NOMO-1 (cell line): ENCODE measurements around the gene KAT14.
"Not testable (repeated sequence)": the region's sequence is repeated elsewhere in the genome, so short reads cannot be mapped to it uniquely, and the experiment has no call there.

Experiments used
- DNase-seq, 2 experiments: peaks; one replicate each; lab custom pipeline; 2025; ENCODE audit not compliant: unreplicated experiment in 2 of 2; lab: John Stamatoyannopoulos, UW

KAT14 gene, protein sequence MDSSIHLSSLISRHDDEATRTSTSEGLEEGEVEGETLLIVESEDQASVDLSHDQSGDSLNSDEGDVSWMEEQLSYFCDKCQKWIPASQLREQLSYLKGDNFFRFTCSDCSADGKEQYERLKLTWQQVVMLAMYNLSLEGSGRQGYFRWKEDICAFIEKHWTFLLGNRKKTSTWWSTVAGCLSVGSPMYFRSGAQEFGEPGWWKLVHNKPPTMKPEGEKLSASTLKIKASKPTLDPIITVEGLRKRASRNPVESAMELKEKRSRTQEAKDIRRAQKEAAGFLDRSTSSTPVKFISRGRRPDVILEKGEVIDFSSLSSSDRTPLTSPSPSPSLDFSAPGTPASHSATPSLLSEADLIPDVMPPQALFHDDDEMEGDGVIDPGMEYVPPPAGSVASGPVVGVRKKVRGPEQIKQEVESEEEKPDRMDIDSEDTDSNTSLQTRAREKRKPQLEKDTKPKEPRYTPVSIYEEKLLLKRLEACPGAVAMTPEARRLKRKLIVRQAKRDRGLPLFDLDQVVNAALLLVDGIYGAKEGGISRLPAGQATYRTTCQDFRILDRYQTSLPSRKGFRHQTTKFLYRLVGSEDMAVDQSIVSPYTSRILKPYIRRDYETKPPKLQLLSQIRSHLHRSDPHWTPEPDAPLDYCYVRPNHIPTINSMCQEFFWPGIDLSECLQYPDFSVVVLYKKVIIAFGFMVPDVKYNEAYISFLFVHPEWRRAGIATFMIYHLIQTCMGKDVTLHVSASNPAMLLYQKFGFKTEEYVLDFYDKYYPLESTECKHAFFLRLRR

DNA sequence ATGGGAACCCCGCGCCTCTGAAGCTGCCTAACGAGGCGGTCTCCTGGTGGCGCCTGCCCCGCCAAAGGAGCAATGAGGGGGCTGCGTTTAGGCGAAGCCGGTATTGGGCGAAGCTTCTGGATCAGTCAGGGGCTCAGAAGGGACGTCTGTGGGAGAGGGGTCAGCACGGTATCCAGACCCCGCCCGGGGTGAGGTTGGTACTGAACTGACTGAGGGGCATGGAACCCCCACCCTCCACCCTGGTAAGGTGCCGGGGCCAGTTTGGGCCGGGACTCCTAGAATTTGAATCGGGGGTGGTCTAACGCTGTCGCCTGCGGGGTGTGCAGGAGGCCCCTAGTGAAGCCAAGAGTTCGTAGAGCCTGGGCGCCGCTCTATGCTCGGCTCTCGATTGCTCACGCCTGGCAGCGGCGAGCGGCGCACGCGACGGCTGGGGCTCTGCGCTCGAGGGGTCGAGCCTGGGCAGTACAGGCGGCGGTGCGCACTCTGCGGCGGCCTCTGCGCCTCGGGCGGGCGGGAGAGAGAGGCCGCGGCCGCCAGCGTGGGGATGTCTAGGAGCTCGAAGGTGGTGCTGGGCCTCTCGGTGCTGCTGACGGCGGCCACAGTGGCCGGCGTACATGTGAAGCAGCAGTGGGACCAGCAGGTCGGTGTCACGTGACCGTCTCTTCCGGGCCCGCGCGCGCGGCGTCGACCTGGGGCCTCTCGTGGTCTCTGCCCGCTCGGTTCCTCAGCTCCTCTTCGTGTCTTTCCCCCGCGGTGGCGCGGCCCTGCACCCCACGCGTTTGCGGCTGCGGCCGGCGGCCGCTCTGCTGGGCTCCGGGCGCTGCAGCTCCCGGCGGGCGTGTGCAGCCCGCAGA lies at the start of gene KAT14, which contains the start of gene PET117:
Gene KAT14, plus strand, starts transcription at position 452 of the 854 bp plus-strand sequence. CDS start 4,798 bp downstream, outside the sequence.
Gene PET117, plus strand, starts transcription at position 452 of the 854 bp plus-strand sequence. Its CDS starts 93 bp downstream, at position 545.
- peak; percentile 87 to 91 for DNase-seq

DNA sequence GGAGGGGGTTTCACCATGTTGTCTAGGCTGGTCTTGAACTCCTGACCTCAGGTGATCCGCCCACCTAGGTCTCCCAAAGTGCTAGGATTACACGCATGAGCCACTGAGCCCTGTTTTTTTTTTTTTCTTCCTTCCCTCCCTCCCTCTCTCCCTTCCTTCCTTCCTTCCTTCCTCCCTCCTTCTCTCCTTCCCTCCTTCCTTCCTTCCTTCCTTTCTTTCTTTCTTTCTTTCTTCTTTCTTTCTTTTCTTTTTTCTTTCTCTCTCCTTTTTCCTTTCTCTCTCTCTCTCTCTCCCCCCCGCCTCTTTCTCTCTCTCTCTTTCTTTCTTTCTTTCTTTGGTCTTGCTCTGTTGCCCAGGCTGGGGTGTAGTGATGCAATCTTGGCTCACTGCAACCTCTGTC lies 49.4 kb upstream of the KAT14 start:
- DNase-seq, result not testable (repeated sequence)

DNA sequence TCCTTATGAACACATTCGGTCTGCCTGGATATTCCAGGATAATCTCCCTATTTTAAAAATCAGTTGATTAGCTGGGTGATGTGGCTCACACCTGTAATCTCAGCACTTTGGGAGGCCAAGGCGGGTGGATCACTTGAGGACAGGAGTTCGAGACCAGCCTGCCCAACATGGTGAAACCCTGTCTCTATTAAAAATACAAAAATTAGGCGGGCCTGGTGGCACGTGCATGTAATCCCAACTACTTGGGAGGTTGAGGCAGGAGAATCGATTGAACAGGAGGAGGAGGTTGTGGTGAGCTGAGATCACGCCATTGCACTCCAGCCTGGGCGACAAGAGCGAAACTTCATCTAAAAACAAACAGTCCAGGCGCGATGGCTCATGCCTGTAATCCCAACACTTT lies 48.8 kb upstream of the KAT14 start:
- not testable (repeated sequence) for DNase-seq

DNA sequence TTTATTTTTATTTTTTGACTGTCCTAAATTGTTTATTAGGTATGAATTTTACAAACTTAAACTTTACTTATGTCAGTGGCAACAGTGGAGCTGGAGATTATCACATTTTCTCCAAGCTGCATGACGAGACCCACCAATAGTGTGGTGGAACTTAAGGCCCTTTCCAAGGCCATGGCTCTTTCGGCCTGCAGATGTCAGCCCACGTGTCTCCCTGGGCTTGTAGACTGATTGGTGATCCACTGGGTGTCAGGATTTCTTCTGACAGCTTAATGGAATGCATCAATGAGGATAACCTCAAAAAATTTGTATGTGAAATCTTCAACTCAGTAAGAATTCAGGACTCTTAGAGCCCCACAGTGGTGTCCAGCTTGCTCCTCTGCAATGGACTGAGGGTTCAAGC lies 47.6 kb upstream of the KAT14 start:
- DNase-seq, result no peak

DNA sequence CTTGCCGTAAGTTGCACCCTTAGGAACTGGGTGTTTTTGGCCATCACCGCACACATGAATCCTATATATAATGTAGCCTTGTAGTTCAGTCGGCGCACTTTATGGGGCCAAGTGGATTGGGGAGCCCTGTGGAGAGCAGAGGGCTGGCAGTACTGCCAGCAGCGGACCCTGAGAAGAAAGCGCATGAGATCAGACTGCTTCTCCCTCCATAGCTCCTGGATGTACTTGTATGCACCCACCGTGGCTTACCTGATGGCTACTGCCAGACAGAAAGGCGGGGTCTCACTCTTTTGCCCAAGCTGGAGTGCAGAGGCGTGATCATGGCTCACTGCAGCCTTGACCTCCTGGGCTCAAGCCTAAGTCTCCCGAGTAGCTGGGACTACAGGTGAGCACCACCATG lies 47.2 kb upstream of the KAT14 start:
- no peak for DNase-seq

DNA sequence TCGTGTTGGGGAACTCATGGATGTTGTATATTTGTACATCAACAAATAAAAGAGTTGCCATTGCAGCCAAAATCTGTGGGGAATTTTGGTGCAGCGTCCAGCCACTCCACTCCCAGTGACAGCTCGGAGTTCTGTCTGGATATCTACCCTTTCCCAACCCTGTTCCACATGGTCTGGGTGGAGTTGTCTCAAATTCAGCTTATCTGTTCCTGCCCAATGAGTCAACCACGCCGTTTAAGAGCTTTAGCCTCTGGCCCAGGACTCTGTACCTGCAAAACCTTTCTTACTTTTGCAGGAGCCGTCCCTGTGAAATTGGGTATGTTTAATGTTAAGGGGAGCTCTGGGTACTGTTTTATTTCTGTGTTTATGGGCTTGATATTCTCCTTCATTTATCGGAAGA lies 46.0 kb upstream of the KAT14 start:
- DNase-seq, result no peak

DNA sequence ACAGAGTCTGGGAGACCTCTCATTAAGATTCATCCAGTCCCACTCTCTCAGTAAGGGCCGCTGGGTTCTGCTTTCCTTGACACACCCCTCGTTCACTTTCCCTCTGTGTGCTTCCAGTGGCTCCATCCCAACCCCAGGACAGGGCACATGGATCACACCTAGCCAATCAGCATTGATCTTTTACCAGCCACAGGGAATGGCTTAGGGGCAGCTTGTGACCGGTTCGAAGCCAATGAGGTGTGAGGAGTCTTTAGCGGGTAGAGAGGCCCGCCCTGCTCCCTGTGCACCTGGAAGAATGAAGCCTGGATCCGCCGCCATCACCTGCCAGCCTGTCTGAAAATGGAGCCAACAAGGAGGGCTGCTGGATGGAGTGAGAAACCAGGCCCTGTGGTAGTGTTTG lies 44.8 kb upstream of the KAT14 start:
- DNase-seq, result no peak

DNA sequence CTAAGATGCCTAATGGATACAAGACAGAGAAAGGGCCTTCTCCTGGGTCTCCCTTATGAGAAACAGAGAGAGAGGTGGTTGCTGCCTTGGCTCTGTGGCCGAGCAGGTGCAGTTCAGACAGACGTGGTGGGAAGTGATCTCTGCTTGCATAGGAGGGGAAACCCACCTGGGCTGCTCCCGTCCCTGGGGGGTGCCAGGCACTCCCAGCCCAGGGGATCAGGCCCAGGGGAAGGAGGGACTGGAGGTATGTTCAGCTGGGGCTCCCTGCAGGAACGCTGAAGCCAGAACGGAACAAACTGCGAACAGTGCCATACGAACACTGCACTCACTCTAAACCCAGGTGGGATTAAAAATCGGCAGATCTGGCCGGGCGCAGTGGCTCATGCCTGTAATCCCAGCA lies 44.3 kb upstream of the KAT14 start:
- DNase-seq, result no peak

DNA sequence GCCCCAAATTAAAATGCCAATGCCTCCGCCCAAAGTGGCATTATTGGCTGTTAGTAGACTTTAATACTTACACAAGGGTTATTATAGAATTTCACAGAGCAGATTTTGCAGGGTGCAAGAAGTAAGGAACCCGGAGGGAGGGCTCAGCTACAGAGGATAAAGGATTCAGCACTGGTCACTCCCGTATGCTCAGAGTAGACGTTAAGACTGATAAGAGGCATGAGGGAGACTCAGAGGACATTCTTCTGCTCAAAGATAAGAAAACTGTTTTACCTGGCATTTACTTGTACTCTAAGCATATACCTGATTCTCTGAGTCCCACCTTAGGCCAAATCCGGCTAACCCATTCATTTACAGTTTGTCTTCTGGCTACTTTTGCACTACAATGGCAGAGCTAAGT lies 43.5 kb upstream of the KAT14 start:
- DNase-seq, result no peak

DNA sequence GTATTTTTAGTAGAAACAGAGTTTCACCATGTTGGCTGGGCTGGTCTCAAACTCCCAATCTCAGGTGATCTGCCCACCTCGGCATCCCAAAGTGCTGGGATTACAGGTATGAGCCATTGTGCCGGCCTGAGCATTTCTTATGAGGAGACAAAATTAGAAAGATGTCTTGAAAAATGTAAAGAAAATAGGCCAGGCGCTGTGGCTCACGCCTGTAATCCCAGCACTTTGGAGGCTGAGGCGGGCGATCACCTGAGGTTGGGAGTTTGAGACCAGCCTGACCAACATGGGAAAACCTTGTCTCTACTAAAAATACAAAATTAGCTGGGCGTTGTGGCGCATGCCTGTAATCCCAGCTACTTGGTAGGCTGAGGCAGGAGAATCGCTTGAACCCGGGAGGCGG lies 37.1 kb upstream of the KAT14 start:
- not testable (repeated sequence) for DNase-seq

DNA sequence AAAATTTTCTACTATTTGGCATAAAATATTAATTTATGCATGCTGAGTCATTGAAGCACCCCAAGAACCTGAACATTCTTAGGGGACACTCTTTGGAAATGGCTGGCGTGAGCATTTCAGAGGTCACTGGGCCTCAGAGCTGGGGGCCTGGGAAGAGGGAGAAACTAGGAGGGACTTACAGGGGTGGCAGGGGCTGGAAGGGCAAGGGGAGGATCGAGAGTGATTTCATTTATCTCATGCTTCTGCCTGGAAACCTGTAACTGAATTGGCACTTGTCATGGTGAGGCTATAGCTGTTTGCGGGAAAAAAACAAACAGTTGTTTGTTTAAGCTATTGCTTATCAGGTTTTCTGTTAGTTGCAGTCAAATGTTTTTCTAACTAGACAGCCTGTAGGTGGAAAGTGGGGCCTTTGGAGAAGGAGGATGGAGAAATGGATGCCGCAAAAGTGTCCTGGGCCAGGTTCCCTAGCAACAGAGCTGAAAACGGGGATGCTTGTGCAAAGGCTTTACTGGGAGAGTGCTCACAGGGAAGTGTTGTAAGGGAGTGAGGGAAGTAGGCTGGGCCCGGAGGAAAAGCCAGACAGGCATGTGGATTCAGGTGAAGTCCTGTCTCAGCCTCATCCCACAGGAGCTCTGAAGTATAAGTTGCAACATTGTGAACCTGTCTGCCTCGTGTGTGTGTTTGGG lies 36.4 kb upstream of the KAT14 start:
- DNase-seq, result no peak

DNA sequence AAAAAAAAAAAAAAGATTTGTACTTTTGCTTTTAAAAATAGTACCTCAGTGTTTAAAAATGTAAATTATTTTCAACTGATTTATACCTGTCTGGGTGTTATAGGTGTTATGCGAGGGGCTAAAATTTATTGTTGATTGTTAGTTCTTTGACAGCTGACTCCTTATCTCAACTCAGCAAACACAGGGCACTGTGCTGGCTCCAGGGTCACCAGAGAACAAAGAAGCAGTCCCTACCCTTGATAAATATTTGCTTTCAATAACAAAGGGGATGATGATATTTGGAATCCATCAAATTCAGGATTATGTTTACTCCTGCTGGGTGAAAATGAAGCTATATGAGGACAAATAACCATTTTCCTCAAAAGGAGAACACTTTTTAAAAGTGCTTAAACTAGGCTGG lies 34.2 kb upstream of the KAT14 start:
- no peak for DNase-seq

DNA sequence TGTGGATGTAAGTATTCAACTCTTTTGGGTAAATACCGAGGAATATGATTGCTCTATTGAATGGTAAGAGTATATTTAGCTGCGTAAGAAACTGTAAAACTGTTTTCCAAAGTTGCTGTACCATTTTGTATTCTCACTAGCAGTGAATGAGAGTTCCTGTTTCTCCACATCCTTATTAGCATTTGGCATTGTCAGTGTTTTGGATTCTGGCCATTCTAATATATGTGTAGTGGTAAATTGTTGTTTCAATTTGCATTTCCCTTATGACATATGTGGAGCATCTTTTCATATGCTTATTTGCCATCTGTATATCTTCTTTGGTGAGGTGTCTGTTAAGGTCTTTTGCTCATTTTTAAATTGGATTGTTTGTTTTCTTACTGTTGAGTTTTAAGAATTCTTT lies 29.3 kb upstream of the KAT14 start:
- no peak for DNase-seq

DNA sequence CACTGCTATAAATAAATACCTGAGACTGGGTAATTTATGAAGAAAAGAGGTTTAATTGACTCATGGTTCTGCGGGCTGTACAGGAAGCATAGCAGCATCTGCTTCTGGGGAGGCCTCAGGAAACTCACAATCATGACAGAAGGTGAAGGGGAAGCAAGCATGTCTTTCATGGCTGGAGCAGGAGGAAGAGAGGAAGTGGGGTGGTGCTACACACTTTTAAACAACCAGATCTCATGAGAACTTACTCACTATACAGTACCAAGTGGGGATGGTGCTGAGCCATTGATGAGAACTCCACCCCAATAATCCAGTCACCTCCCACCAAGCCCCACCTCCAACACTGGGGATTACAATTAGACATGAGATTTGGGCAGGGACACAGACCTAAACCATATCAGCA lies 9.1 kb upstream of the KAT14 start:
- DNase-seq, result peak in 1 of 2 experiments; percentile 26

DNA sequence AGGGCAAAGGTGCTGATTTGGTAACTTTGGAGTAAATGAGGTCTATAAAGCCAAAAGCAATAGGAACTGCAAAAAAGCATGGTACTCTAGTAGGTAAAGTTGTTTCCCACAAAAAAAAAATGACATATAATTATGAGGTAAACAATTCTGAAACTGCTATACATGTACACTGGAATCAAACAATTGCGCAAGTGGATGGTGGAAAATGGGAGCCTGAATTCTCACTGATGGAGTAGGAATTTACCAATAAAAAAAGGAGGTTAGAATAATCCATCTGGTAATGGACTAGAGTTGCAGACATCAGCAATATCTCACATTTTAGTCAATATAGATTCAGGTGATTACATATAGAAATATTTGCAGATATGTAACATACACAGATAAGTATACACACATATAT lies 5.0 kb upstream of the KAT14 start:
- DNase-seq, result no peak

DNA sequence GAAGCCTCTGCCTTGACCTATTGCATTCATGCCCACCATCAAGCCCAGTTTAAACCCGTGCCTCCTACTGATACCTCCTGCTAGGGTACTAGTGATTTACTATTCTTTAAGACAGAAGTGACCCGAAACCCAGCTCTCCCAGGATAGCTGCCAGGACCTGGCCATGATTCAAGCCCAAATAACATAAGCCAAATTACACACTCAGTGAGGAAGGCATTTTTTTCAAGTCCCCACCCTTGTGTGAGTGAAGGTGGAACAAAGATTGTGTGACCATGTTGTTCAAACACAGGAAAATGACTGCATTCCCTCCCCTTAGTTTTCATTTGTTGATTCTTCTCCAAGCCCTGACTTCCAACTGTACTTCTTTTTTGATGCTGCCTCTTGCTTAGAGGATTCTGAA lies 3.7 kb upstream of the KAT14 start:
- no peak for DNase-seq

DNA sequence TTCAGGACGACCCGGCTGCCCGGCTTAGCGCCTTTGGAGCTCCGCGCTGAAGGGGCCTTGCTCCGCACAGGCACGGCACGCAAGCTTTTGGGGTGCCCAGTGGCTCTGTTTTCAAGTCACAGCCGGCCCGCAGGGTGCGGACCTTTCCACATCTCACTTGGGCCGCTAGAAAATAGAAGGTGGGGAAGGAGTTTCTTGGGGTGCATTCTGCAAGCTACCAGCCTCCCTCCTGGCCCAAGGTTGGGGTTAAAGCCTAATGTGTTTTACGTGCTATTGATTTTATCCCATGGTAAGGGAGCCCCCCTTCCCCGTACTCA lies 561 bp downstream of the KAT14 start:
- no peak for DNase-seq

DNA sequence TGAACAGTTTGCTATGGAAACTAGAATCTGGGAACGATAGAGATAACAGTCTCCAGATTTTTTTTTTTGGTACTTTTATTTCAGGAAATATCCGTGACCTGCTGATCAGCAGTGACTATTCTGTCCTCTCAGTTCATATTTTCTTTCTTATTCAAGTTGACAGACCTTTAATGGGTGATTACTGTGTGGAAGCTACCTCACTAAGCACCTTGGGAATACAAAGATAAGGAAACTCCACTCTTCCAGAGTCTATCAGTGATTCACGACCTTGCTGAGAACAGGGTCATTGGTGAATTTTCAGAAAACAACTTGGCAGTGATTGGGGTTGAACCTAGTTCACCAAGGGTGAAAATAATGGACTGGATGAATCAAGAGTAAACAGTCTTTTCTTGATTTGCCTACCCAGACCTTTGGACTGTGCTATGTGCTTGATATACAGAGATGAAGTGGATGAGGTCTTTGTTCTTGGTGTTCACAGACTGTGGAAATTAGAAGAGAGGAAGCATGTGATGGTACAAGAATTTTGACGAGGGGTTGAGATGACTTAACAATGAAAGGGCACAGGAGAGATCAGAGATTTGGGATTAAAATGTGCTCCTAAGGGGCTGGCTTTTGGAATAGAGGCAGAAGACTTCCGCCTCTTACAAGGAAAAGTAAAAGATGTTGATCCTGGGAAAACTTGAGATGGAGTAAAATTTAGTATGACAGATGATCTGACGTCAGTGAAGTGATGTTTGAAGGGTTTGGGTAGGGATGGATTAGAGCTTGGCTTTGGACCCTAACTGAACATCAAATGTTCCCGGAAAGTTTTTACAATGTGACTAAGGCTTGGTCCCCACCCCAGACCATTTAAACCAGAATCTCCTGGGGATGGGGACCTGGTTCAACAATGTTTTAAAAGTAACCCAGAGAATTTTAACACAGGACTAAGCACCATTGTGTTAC lies 1.2 kb downstream of the KAT14 start:
- no peak for DNase-seq

DNA sequence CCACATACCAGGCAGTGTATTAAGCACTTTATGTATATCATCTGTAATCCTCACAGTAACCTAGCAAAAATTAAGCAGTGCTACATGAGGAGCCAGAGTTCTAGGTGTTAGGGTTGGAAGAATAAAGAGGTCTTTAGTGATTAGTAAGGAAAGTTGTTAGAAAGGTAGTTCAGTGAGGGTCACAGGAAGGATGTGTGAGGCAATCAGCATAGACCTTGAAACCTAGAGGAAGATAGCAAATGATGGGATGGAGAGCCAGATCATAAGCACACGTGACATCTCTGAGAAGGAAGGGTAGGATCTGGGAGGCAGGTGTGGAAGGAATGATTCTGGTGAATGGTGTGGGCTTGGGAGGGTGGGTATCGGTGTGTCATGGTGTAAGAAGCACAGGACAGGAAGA lies 2.2 kb downstream of the KAT14 start:
- DNase-seq, result no peak
